ENCODE results near the gene PDZD2. TPM values are rescaled to one million over a fixed set of nuclear protein-coding genes. Genes with fewer than 3 reads are reported as not detected.

Gene PDZD2
- total RNA-seq, 4 donors from 2014 or later: 2.8 to 5.3 (median 4.0) TPM

DNA sequence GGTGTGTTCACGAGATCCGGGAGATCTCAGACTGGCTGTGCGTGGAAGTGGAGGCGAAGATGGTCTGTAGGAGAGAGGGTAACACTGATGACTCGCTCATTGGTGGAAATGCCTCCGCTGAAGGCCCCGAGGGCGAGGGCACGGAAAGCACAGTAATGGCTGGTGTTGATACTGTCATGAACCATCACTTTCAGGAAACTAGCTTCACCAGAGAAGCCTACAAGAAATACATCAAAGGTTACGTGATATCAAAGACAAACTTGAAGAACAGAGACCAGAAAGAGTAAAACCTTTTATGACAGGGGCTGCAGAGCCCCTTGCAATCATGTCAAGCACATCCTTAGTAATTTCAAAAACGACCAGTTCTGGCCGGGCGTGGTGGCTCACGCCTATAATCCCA is 269.5 kb downstream of the PDZD2 start:
- H3K27me3 ChIP-seq: no peaks in the 10 kb centered on the region
- H3K36me3 ChIP-seq: no peaks in the 10 kb centered on the region
- no peak for ATAC-seq
- intact Hi-C loops (cut with DNase I; ENCODE audit: low total_unique reads): no loop called here
- TF ChIP-seq, protein P1, sequence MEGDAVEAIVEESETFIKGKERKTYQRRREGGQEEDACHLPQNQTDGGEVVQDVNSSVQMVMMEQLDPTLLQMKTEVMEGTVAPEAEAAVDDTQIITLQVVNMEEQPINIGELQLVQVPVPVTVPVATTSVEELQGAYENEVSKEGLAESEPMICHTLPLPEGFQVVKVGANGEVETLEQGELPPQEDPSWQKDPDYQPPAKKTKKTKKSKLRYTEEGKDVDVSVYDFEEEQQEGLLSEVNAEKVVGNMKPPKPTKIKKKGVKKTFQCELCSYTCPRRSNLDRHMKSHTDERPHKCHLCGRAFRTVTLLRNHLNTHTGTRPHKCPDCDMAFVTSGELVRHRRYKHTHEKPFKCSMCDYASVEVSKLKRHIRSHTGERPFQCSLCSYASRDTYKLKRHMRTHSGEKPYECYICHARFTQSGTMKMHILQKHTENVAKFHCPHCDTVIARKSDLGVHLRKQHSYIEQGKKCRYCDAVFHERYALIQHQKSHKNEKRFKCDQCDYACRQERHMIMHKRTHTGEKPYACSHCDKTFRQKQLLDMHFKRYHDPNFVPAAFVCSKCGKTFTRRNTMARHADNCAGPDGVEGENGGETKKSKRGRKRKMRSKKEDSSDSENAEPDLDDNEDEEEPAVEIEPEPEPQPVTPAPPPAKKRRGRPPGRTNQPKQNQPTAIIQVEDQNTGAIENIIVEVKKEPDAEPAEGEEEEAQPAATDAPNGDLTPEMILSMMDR (IDR thresholded peaks at IDR 0.05 in 4 of 5, conservative IDR thresholded peaks at IDR 0.05 in 1 of 5): no peak
- TF ChIP-seq POLR2A (IDR thresholded peaks at IDR 0.05): no peak
- no peaks in the 10 kb centered on the region for H3K4me1 ChIP-seq
- no peak for DNase-seq
- in situ Hi-C loops (cut with MboI; ENCODE audit: low sequenced_read_pairs in 4 of 4): no loop called here
- H3K9me3 ChIP-seq: no peaks in the 10 kb centered on the region
- no peak overlapping the region for H3K27ac ChIP-seq
- H3K4me3 ChIP-seq: no peak overlapping the region

DNA sequence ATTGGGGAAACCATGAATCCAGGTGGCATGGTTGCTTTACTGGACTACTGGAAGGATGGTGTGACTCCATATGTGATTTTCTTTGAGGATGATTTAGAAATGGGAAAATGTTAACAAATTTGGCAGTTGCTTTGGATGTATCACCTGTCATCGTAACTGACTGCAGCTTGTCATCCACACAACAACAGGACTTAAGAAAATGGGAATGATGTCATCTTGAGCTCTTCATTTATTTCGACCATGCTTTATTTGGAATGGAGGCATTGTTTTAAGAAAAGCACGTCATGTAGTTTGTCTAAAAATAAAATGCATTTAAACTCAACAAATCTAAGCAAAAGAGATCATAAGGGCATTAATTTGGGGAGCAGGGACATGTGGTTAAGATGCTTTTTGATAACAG is 270.1 kb downstream of the PDZD2 start:
- Histone ChIP-seq H3K27me3 (no peaks in the 10 kb centered on the region), H3K27ac (no peak overlapping the region), H3K9me3 (no peaks in the 10 kb centered on the region), H3K4me3 (no peak overlapping the region), H3K4me1 (no peaks in the 10 kb centered on the region), H3K36me3 (no peaks in the 10 kb centered on the region)
- in situ Hi-C loops (cut with MboI; ENCODE audit: low sequenced_read_pairs in 4 of 4): no loop called here
- TF ChIP-seq POLR2A (IDR thresholded peaks at IDR 0.05): no peak
- TF ChIP-seq, protein P1 (IDR thresholded peaks at IDR 0.05 in 4 of 5, conservative IDR thresholded peaks at IDR 0.05 in 1 of 5): no peak
- intact Hi-C loops (cut with DNase I; ENCODE audit: low total_unique reads): no loop called here
- DNase-seq (no peak), ATAC-seq (no peak)

GRCh38 chr5:31911291-31912265 is 272.6 kb downstream of the PDZD2 start:
- intact Hi-C loops (cut with DNase I; ENCODE audit: low total_unique reads): no loop called here
- in situ Hi-C loops (cut with MboI; ENCODE audit: low sequenced_read_pairs in 4 of 4): no loop called here

DNA sequence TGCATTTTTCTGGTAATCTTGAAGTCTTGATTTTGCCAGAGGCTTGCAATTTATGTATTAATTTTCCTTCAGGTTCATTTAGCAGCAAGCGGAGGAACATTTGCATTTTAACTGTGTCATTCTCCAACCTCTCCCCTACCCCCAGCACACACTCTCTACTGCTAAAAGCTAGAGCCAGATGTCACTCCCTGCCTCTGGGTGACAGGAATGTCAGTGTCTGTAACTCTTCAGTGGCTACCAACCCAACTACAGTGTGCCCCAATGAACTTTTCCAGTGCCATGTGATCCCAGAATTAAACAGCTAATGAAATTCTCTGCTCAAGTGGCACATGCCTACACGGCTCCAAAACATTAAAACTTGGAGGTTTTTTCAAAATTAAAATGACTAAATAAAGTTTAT is 274.9 kb downstream of the PDZD2 start:
- TF ChIP-seq POLR2A (IDR thresholded peaks at IDR 0.05): no peak
- TF ChIP-seq, protein P1 (IDR thresholded peaks at IDR 0.05 in 4 of 5, conservative IDR thresholded peaks at IDR 0.05 in 1 of 5): no peak
- intact Hi-C loops (cut with DNase I; ENCODE audit: low total_unique reads) (no loop called here), in situ Hi-C loops (cut with MboI; ENCODE audit: low sequenced_read_pairs in 4 of 4) (no loop called here)
- ATAC-seq (no peak), DNase-seq (no peak)
- H3K4me3 ChIP-seq: no peak overlapping the region
- H3K27ac ChIP-seq: no peak overlapping the region
- H3K36me3 ChIP-seq: no peaks in the 10 kb centered on the region
- no peaks in the 10 kb centered on the region for H3K27me3 ChIP-seq
- no peaks in the 10 kb centered on the region for H3K9me3 ChIP-seq
- no peaks in the 10 kb centered on the region for H3K4me1 ChIP-seq

More at GRCh38 chr5:31911291-31912265, 272.6 kb downstream of the PDZD2 start:
- ATAC-seq: no peak
- no peaks in the 10 kb centered on the region for H3K27me3 ChIP-seq
- no peaks in the 10 kb centered on the region for H3K9me3 ChIP-seq
- no peak overlapping the region for H3K27ac ChIP-seq
- H3K4me1 ChIP-seq: no peaks in the 10 kb centered on the region
- H3K36me3 ChIP-seq: no peaks in the 10 kb centered on the region
- TF ChIP-seq, protein P1 (IDR thresholded peaks at IDR 0.05 in 4 of 5, conservative IDR thresholded peaks at IDR 0.05 in 1 of 5): no peak
- no peak for TF ChIP-seq POLR2A (IDR thresholded peaks at IDR 0.05)
- H3K4me3 ChIP-seq: no peak overlapping the region
- no peak for DNase-seq

All from gastrocnemius medialis (tissue), 4 donors.